SW480 (cell line): ENCODE data around the gene WDR90.

Source experiments
- DNase-seq: peaks from one replicate; pipeline ENCODE4 v3.0.0-alpha.2; 2016; ENCODE audit warnings: low spot score

The WDR90 gene

GRCh38 chr16:708019-708418 is 58.9 kb downstream of the WDR90 start:
- no peak for DNase-seq

GRCh38 chr16:708959-709358 is 59.8 kb downstream of the WDR90 start:
- DNase-seq = no peak

GRCh38 chr16:709566-710499 is 60.7 kb downstream of the WDR90 start:
- no peak for DNase-seq

GRCh38 chr16:710500-711075 is 61.4 kb downstream of the WDR90 start:
- no peak for DNase-seq

- DNase-seq = no peak
These were observed 61.9 kb downstream of the WDR90 start for GRCh38 chr16:711084-711483.

GRCh38 chr16:711548-712320 is 62.6 kb downstream of the WDR90 start:
- no peak for DNase-seq

- peak; percentile 90 for DNase-seq
These were observed 63.6 kb downstream of the WDR90 start for GRCh38 chr16:712740-713250.

- DNase-seq = no peak
These were observed 64.9 kb downstream of the WDR90 start for GRCh38 chr16:714079-714478.

- DNase-seq = peak; percentile 80
These were observed 65.7 kb downstream of the WDR90 start, which contains the start of gene METRN for GRCh38 chr16:714558-715476. METRN (plus strand) TSS chr16:715118; CDS start chr16:715290, 172 bp downstream.

GRCh38 chr16:715477-716199 is 66.5 kb downstream of the WDR90 start:
- DNase-seq = no peak

GRCh38 chr16:716200-716568 is 67.0 kb downstream of the WDR90 start:
- DNase-seq = no peak

GRCh38 chr16:716768-717325 is 67.7 kb downstream of the WDR90 start:
- DNase-seq = no peak
